Coronary artery (tissue), 2 donors: ENCODE data around the gene FAR1.

ENCODE experiments used
- DNase-seq: peaks from one replicate; pipeline ENCODE4 v3.0.0-alpha.2; 2017; ENCODE audit warnings: low spot score
- H3K27ac ChIP-seq, 2 donors: fragments of 200-600 bp; sonication (generic); one replicate each; pipeline ENCODE4 v1.5.1; 2016 to 2019
- H3K4me3 ChIP-seq: fragments of 200-600 bp; sonication (generic); 2 replicates; pipeline ENCODE4 v1.5.1; 2016; ENCODE audit warnings: mild to moderate bottlenecking, moderate library complexity
- TF ChIP-seq, protein P1 (sequence below): fragments of 200-600 bp; sonication (generic); IDR thresholded peaks from one replicate; pipeline ENCODE4 v1.5.1; 2019; ENCODE audit warnings: antibody characterized with exemption

FAR1 gene

DNA sequence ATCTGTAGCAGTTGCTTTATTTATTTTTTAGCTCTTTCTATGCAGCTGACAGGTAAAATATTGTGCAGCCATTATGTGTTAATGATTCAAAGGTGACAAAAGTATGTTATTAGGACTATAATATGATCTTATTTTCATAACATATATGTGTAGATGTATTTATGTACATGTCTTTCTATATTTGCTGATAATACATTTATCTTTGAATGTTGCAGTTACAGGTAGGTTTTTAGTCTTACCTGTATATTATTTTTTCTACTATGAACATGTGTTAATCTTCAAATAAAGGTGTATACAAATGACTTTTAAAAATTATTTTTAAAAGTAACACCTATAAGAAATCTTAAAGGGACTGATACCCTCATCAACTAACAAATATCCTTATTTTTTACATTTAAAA, 33.6 kb downstream of the FAR1 start:
- no peak for DNase-seq
- TF ChIP-seq, protein P1, sequence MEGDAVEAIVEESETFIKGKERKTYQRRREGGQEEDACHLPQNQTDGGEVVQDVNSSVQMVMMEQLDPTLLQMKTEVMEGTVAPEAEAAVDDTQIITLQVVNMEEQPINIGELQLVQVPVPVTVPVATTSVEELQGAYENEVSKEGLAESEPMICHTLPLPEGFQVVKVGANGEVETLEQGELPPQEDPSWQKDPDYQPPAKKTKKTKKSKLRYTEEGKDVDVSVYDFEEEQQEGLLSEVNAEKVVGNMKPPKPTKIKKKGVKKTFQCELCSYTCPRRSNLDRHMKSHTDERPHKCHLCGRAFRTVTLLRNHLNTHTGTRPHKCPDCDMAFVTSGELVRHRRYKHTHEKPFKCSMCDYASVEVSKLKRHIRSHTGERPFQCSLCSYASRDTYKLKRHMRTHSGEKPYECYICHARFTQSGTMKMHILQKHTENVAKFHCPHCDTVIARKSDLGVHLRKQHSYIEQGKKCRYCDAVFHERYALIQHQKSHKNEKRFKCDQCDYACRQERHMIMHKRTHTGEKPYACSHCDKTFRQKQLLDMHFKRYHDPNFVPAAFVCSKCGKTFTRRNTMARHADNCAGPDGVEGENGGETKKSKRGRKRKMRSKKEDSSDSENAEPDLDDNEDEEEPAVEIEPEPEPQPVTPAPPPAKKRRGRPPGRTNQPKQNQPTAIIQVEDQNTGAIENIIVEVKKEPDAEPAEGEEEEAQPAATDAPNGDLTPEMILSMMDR, result no peak
- Histone ChIP-seq H3K27ac (no peak overlapping the region), H3K4me3 (no peak overlapping the region)

GRCh38 chr11:13705710-13706109, 37.2 kb downstream of the FAR1 start:
- TF ChIP-seq, protein P1, result no peak
- DNase-seq, result no peak
- Histone ChIP-seq H3K4me3 (no peak overlapping the region), H3K27ac (no peak overlapping the region)

GRCh38 chr11:13713982-13714381, 45.5 kb downstream of the FAR1 start:
- DNase-seq, result no peak
- TF ChIP-seq, protein P1, result no peak

DNA sequence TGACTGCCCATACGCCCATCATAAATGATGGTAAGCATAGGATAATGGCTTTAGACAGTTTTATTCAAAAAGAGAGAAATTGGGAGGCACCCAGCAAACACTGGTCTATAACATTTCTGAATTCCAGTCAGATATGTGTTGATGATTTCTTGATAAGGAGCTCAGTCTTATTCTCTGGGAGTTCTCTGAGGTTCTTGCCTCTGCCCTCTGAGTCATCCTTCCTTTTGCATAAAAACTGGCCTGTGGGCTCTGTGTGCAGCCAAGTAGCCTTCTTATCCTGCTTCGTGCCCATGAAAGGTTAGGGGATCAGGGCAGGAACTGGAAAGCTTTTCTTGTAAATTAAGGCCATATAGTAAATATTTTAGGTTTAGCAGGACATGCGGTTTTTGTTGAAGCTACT, 48.9 kb downstream of the FAR1 start:
- TF ChIP-seq, protein P1, result no peak
- H3K4me3 ChIP-seq, result no peak overlapping the region
- no peak overlapping the region for H3K27ac ChIP-seq
- no peak for DNase-seq

More at GRCh38 chr11:13713982-13714381, 45.5 kb downstream of the FAR1 start:
- no peak overlapping the region for H3K27ac ChIP-seq
- no peak overlapping the region for H3K4me3 ChIP-seq

DNA sequence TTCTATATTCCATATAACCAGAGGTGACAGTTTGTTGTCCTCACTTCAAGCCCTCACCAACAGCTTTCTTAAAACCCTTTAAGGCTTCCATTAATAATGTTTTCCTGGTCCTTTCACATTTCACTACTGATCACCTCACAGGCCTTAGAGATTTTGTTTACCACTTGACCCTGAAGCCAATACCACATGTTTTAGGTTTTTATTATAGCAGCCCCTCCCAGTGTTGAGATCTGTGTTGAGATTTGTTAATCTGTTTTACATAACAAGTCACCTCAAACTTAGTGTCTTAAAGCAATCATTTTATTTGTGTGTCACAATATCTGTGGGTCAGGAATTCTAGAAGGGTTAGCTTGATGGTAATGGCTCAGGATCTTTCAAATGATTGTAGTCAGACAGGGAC, 49.9 kb downstream of the FAR1 start:
- TF ChIP-seq, protein P1, result no peak
- Histone ChIP-seq H3K4me3 (no peak overlapping the region), H3K27ac (no peak overlapping the region)
- DNase-seq, result no peak

DNA sequence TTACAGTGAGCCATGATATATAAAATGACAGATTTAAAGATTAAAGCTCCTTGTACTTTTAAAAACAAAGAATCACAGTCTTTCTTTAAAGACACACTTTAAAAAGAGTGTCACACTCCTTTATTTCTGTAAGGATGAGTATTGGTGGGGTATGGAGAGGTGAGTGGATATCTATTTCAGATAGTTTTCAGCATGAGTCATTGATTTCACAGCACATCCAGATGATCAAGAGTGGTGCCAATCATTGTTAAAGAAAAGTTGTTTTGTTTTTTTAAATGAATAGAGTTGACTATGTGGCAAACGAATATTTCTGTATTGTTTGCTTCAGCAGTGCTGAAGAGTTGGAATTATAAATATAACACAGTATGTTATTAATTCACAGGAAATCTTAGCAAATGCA, 52.5 kb downstream of the FAR1 start:
- no peak overlapping the region for H3K4me3 ChIP-seq
- TF ChIP-seq, protein P1, result no peak
- no peak for DNase-seq
- H3K27ac ChIP-seq, result no peak overlapping the region

DNA sequence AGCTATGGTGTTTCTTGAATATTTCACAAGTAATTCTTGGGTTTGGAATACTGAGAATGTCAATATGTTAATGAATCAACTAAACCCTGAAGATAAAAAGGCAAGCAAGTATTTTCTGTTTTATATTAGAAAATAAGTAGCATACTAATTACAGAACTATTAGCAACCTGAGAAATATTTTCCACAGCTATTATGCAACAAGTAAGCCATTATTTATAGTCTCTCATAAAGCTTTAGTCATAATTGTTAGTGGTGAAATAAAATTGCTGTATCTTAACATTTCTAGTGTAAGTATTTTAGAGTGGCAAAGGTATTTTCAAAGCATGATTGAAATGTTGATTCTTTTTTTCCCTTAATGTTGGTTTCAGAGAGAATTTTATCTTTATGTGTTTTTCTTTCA, 53.3 kb downstream of the FAR1 start:
- Histone ChIP-seq H3K27ac (no peak overlapping the region), H3K4me3 (no peak overlapping the region)
- no peak for DNase-seq
- TF ChIP-seq, protein P1, result no peak
